Osteocyte (in vitro differentiated cells): ENCODE data around the gene C1orf35. TPM values are rescaled to one million over a fixed set of nuclear protein-coding genes. Genes with fewer than 3 reads are reported as not detected.

Experiments
- DNase-seq: peaks from one replicate; pipeline ENCODE4 v3.0.0; 2021; ENCODE audit warnings: mixed read lengths; ENCODE audit not compliant: unreplicated experiment; ENCODE audit errors: extremely low spot score
- H3K27ac Mint-ChIP-seq: one replicate; pipeline ENCODE4 v1.8.0; 2021; ENCODE audit warnings: mild to moderate bottlenecking, mixed read lengths; ENCODE audit not compliant: unreplicated experiment
- H3K27me3 Mint-ChIP-seq: one replicate; pipeline ENCODE4 v1.8.0; 2021; ENCODE audit warnings: mixed read lengths; ENCODE audit not compliant: unreplicated experiment
- H3K36me3 Mint-ChIP-seq: one replicate; pipeline ENCODE4 v1.8.0; 2021; ENCODE audit warnings: mixed read lengths; ENCODE audit not compliant: unreplicated experiment
- H3K4me1 Mint-ChIP-seq: one replicate; pipeline ENCODE4 v1.8.0; 2021; ENCODE audit warnings: mixed read lengths; ENCODE audit not compliant: unreplicated experiment
- H3K4me3 Mint-ChIP-seq: one replicate; pipeline ENCODE4 v1.8.0; 2021; ENCODE audit warnings: mild to moderate bottlenecking, moderate library complexity, mixed read lengths; ENCODE audit not compliant: unreplicated experiment
- H3K9me3 Mint-ChIP-seq: one replicate; pipeline ENCODE4 v1.8.0; 2021; ENCODE audit warnings: mixed read lengths; ENCODE audit not compliant: unreplicated experiment
- CTCF ChIP-seq: fragments of 200-600 bp; sonication (generic); IDR thresholded peaks from 2 replicates; pipeline ENCODE4 v1.5.0; 2021; ENCODE audit warnings: antibody characterized with exemption, mild to moderate bottlenecking, moderate library complexity
- total RNA-seq: library from RNA; stranded (reverse); gene quantifications from 2 replicates; pipeline ENCODE4 v1.2.1, GENCODE V29; 2021

Gene C1orf35
- total RNA-seq, 1 donor from 2014 or later = 13.6 TPM

GRCh38 chr1:228150461-228151179 lies 47.5 kb upstream of the C1orf35 start:
- Mint-ChIP-seq H3K27me3 (no peaks in the 10 kb centered on the region), H3K4me1 (peaks cover 5% of the 10 kb centered on the region), H3K27ac (no peak overlapping the region), H3K4me3 (no peak overlapping the region), H3K36me3 (no peaks in the 10 kb centered on the region), H3K9me3 (no peaks in the 10 kb centered on the region)
- DNase-seq = no peak
- TF ChIP-seq CTCF = no peak

GRCh38 chr1:228150120-228150460 lies 47.0 kb upstream of the C1orf35 start:
- no peak for DNase-seq
- H3K9me3 Mint-ChIP-seq = no peaks in the 10 kb centered on the region
- H3K27me3 Mint-ChIP-seq = no peaks in the 10 kb centered on the region
- H3K4me3 Mint-ChIP-seq = no peak overlapping the region
- no peaks in the 10 kb centered on the region for H3K36me3 Mint-ChIP-seq
- peak overlapping the region; percentile 38 for H3K27ac Mint-ChIP-seq
- H3K4me1 Mint-ChIP-seq = peaks cover 3% of the 10 kb centered on the region
- no peak for TF ChIP-seq CTCF

GRCh38 chr1:228149406-228150119 lies 46.4 kb upstream of the C1orf35 start, which contains the start of gene GJC2:
Gene GJC2 (plus strand): TSS chr1:228149930. CDS start chr1:228157759, 7,829 bp downstream.
- DNase-seq = no peak
- Mint-ChIP-seq H3K4me1 (peaks cover 3% of the 10 kb centered on the region), H3K36me3 (no peaks in the 10 kb centered on the region), H3K9me3 (no peaks in the 10 kb centered on the region), H3K27ac (peak within 1 kb of the TSS; percentile 41), H3K4me3 (no peak within 1 kb of the TSS), H3K27me3 (no peaks in the 10 kb centered on the region)
- TF ChIP-seq CTCF = no peak

GRCh38 chr1:228148935-228149405 lies 45.8 kb upstream of the C1orf35 start:
- H3K4me3 Mint-ChIP-seq = no peak overlapping the region
- DNase-seq = no peak
- H3K9me3 Mint-ChIP-seq = no peaks in the 10 kb centered on the region
- peaks cover 5% of the 10 kb centered on the region for H3K4me1 Mint-ChIP-seq
- no peak for TF ChIP-seq CTCF
- no peaks in the 10 kb centered on the region for H3K27me3 Mint-ChIP-seq
- no peaks in the 10 kb centered on the region for H3K36me3 Mint-ChIP-seq
- peak overlapping the region; percentile 41 for H3K27ac Mint-ChIP-seq

- Mint-ChIP-seq H3K4me1 (peaks cover 11% of the 10 kb centered on the region), H3K27ac (no peak overlapping the region), H3K27me3 (no peaks in the 10 kb centered on the region), H3K9me3 (no peaks in the 10 kb centered on the region), H3K36me3 (no peaks in the 10 kb centered on the region), H3K4me3 (no peak overlapping the region)
- no peak for DNase-seq
- TF ChIP-seq CTCF = no peak
Observed at GRCh38 chr1:228148196-228148861, 45.2 kb upstream of the C1orf35 start.
